Measurements from ENCODE around the gene GPR42.
"Not testable (repeated sequence)": the region's sequence is repeated elsewhere in the genome, so short reads cannot be mapped to it uniquely, and the experiment has no call there.

Gene GPR42

GRCh38 chr19:35363711-35364425 lies 7.0 kb upstream of the GPR42 start:
- no peak for DNase-seq

- no peak for DNase-seq
Observed at GRCh38 chr19:35365303-35365702, 5.6 kb upstream of the GPR42 start.

- DNase-seq, result no peak
Observed at GRCh38 chr19:35368378-35368777, 2.5 kb upstream of the GPR42 start.

- no peak for DNase-seq
Observed at GRCh38 chr19:35369522-35369921, 1.3 kb upstream of the GPR42 start.

- no peak for DNase-seq
Observed at GRCh38 chr19:35373492-35373891, 2.6 kb downstream of the GPR42 start.

GRCh38 chr19:35374031-35374430 lies 3.2 kb downstream of the GPR42 start:
- DNase-seq, result not testable (repeated sequence)

- no peak for DNase-seq
Observed at GRCh38 chr19:35375505-35376307, 4.8 kb downstream of the GPR42 start.

GRCh38 chr19:35377656-35378055 lies 6.8 kb downstream of the GPR42 start:
- DNase-seq, result no peak

- no peak for DNase-seq
Observed at GRCh38 chr19:35378356-35378755, 7.5 kb downstream of the GPR42 start.

GRCh38 chr19:35379545-35379944 lies 8.7 kb downstream of the GPR42 start:
- not testable (repeated sequence) for DNase-seq

GRCh38 chr19:35379992-35380391 lies 9.1 kb downstream of the GPR42 start:
- DNase-seq, result no peak

GRCh38 chr19:35380450-35381124 lies 9.7 kb downstream of the GPR42 start:
- DNase-seq, result no peak

- DNase-seq, result no peak
Observed at GRCh38 chr19:35381318-35381717, 10.4 kb downstream of the GPR42 start.

- DNase-seq, result no peak
Observed at GRCh38 chr19:35381926-35382325, 11.1 kb downstream of the GPR42 start.

- DNase-seq, result no peak
Observed at GRCh38 chr19:35383536-35383935, 12.7 kb downstream of the GPR42 start.

GRCh38 chr19:35388277-35389054 lies 17.6 kb downstream of the GPR42 start:
- DNase-seq, result no peak

- DNase-seq, result no peak
Observed at GRCh38 chr19:35389192-35389861, 18.5 kb downstream of the GPR42 start.

- peak; percentile 44 to 56 for DNase-seq
Observed at GRCh38 chr19:35392742-35393715, 22.2 kb downstream of the GPR42 start.

GRCh38 chr19:35395382-35396199 lies 24.7 kb downstream of the GPR42 start:
- DNase-seq, result no peak

GRCh38 chr19:35396240-35396885 lies 25.5 kb downstream of the GPR42 start:
- no peak for DNase-seq

Data from Kasumi-1 (cell line).